Ishikawa (cell line): ENCODE results near the gene GMDS.

Experiments
- CEBPB ChIP-seq: IDR thresholded peaks from 2 replicates; pipeline ENCODE4 v1.6.1; 2012
- CREB1 ChIP-seq: IDR thresholded peaks from 2 replicates; pipeline ENCODE4 v1.6.1; 2012; ENCODE audit warnings: low read depth
- EGR1 ChIP-seq: IDR thresholded peaks from 2 replicates; pipeline ENCODE4 v1.6.1; 2012
- EP300 ChIP-seq: IDR thresholded peaks from 2 replicates; pipeline ENCODE4 v1.6.1; 2012; ENCODE audit warnings: borderline replicate concordance
- FOXM1 ChIP-seq: IDR thresholded peaks from 2 replicates; pipeline ENCODE4 v1.6.1; 2012; ENCODE audit warnings: low read depth, borderline replicate concordance
- MAX ChIP-seq: IDR thresholded peaks from 2 replicates; pipeline ENCODE4 v1.6.1; 2012
- NFIC ChIP-seq: IDR thresholded peaks from 2 replicates; pipeline ENCODE4 v1.6.1; 2012
- RAD21 ChIP-seq: IDR thresholded peaks from 2 replicates; pipeline ENCODE4 v1.6.1; 2012; ENCODE audit warnings: low read depth
- REST ChIP-seq: IDR thresholded peaks from 2 replicates; pipeline ENCODE4 v1.6.1; 2012; ENCODE audit warnings: low read depth, mild to moderate bottlenecking
- TAF1 ChIP-seq: IDR thresholded peaks from 2 replicates; pipeline ENCODE4 v1.6.1; 2012; ENCODE audit warnings: low read depth, mild to moderate bottlenecking
- TCF12 ChIP-seq: IDR thresholded peaks from 2 replicates; pipeline ENCODE4 v1.6.1; 2012; ENCODE audit warnings: low read depth
- TEAD4 ChIP-seq: IDR thresholded peaks from 2 replicates; pipeline ENCODE4 v1.6.1; 2012
- YY1 ChIP-seq: IDR thresholded peaks from 2 replicates; pipeline ENCODE4 v1.6.1; 2012; ENCODE audit warnings: low read depth
- ZBTB7A ChIP-seq: IDR thresholded peaks from 2 replicates; pipeline ENCODE4 v1.6.1; 2012; ENCODE audit warnings: low read depth
- TF ChIP-seq, protein P1 (sequence below): IDR thresholded peaks from 2 replicates; pipeline ENCODE4 v1.6.1; 2012

Gene GMDS

DNA sequence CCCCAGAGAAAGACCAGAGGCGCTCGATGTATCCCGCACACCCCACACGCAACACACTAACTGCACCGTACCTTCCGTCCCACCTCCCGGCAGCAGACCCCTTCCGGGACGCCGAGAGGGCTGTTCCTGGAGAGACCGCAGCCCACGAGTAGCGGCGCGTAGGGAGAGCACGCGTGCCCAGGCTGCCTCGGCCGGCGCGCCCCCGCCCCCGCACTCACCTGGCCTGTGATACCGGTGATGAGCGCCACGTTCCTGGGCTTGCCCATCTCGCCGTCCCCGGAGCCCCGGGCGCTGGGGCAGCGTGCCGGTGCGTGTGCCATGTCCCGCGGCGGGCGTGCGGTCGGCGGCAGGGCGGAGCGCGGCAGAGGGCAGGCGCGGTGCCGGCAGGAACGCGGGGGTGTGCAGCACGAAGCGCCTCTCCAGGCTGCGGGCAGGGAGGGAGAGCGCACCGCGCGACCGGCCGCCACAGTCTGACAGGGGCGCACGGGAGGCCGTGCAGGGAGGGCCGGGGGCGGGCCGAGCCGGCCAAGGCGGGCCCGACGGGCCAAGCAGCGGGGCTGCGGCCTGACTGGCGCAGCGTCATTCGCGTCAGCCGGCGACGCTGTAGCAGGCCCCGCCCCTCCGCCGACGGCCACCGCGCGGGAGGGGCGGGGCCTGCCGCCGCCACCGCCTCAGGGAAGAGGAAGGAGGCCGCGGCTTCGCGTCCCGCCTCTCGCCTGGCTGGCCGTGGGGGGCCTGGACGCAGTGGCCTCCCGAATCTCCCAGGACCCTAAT, at the start of gene GMDS:
GMDS (minus strand) TSS at position 503 of the 774 bp plus-strand sequence.
- TF ChIP-seq ZBTB7A (0 out of 2 replicates have a peak, but pooled peaks have one; percentile 16), MAX (peak; percentile 73), REST (no peak), CEBPB (no peak), YY1 (peak; percentile 55; the same call in 1 of the 2 replicates), EP300 (no peak), TAF1 (peak; percentile 72), NFIC (no peak), CREB1 (peak; percentile 64; the same call in 1 of the 2 replicates), RAD21 (no peak; the same call in 1 of the 2 replicates), EGR1 (peak; percentile 88), TEAD4 (no peak), TCF12 (no peak; the same call in 1 of the 2 replicates), FOXM1 (no peak)
- TF ChIP-seq, protein P1, sequence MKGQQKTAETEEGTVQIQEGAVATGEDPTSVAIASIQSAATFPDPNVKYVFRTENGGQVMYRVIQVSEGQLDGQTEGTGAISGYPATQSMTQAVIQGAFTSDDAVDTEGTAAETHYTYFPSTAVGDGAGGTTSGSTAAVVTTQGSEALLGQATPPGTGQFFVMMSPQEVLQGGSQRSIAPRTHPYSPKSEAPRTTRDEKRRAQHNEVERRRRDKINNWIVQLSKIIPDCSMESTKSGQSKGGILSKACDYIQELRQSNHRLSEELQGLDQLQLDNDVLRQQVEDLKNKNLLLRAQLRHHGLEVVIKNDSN: no peak

DNA sequence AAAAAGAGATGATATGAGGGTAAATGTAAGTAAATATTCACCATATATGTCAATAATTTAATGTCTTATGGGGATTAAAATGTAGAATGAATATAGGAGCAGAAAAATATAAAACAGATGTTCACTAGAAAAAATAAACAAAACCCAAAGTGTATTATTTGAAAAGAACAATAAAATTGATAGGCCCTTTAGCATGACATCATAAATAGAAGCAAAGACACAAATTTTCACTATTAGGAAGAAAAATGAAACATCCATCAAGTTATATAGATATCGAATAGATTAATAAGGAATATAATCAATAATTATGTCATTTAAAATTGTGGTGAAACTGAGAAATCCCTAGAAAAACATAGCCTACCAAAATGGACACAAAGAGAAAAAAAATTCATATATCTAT, 40.1 kb upstream of the GMDS start:
- TF ChIP-seq ZBTB7A: no peak
- TF ChIP-seq FOXM1: no peak
- TF ChIP-seq MAX: no peak
- TF ChIP-seq TCF12: no peak
- no peak for TF ChIP-seq NFIC
- no peak for TF ChIP-seq TAF1
- TF ChIP-seq REST: no peak

GRCh38 chr6:2275892-2276242, 30.5 kb upstream of the GMDS start:
- TF ChIP-seq ZBTB7A: no peak
- no peak for TF ChIP-seq YY1
- TF ChIP-seq TAF1: no peak
- TF ChIP-seq TCF12: no peak
- no peak for TF ChIP-seq CEBPB
- no peak for TF ChIP-seq EP300
- TF ChIP-seq, protein P1: no peak
- no peak for TF ChIP-seq EGR1
- TF ChIP-seq TEAD4: no peak
- TF ChIP-seq NFIC: no peak
- no peak for TF ChIP-seq FOXM1

DNA sequence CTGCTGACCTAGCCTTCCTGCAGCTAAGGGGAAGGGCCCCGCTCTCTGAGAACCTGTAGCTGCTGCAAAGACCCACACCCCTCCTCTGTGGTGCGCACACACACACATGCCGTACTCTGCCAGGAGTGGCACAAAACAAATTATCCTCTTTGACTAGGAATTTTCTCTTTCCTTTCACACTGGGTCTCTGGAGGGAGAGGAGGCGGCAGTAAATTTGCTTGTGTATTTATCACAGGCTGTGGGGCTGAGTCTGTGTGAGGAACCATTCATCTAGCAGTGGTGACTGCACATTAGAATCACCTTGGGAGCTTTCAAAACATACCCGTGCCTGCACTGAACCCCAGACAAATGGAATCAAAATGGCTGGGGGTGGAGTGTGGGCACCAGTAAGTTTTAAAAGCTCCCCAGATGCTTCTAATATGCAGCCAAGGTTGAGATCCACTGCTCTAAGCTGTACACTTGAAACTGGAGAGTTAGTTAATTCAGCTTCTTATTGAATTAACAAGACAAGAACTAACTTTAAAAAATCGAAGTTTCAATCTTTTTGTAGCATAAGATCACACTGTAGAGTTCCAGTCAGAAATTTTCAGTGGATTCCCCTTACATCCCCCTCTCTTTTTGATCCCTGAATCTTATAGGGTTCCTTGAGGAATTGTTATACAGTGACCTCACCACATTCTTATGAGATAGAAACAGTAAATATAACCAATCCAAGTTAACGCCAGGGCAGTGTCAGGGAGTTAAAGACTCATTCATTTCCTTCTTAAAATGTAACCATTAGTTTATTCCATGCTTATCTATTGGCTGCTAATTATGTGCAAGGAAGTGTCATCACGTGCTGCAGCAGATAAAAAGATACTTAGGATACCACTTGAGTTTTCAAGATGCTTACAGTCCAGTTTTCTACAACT, 29.8 kb upstream of the GMDS start:
- no peak for TF ChIP-seq TEAD4
- TF ChIP-seq NFIC: no peak
- no peak for TF ChIP-seq ZBTB7A
- no peak for TF ChIP-seq TCF12
- TF ChIP-seq EP300: no peak
- no peak for TF ChIP-seq REST
- TF ChIP-seq FOXM1: no peak
- TF ChIP-seq MAX: no peak
- TF ChIP-seq EGR1: no peak
